Transverse colon (tissue), 4 donors: Measurements from ENCODE around the gene GPD1L. TPM values are rescaled to one million over a fixed set of nuclear protein-coding genes. Genes with fewer than 3 reads are reported as not detected.

Experiments
- DNase-seq: peaks from one replicate; pipeline ENCODE4 v3.0.0-alpha.2; 2019
- H3K27ac ChIP-seq, 4 donors: fragments of 200-600 bp; sonication (generic); 2 replicates each; pipeline ENCODE4 v1.5.1; 2016 to 2018; ENCODE audit warnings: inconsistent platforms in 4 of 4
- H3K27me3 ChIP-seq: fragments of 200-600 bp; sonication (generic); 2 replicates; pipeline ENCODE4 v1.5.1; 2017; ENCODE audit warnings: inconsistent platforms
- H3K36me3 ChIP-seq, 4 donors: fragments of 200-600 bp; sonication (generic); 2 replicates each; pipeline ENCODE4 v1.5.1; 2017 to 2019; ENCODE audit warnings: inconsistent platforms in 4 of 4
- H3K4me1 ChIP-seq, 4 donors: fragments of 200-600 bp; sonication (generic); 2 replicates each; pipeline ENCODE4 v1.5.1; 2017 to 2020; ENCODE audit warnings: inconsistent platforms in 4 of 4
- H3K4me3 ChIP-seq, 4 donors: fragments of 200-600 bp; sonication (generic); 1 replicate in 1 of 4; 2 replicates in 3 of 4; pipeline versions ENCODE4 v1.5.1 to v1.6.1; 2017 to 2019; ENCODE audit warnings: inconsistent platforms in 4 of 4
- H3K9me3 ChIP-seq, 2 donors: fragments of 200-600 bp; sonication (generic); 2 replicates each; pipeline ENCODE4 v1.5.1; 2017 to 2019; ENCODE audit warnings: inconsistent platforms in 2 of 2
- EP300 ChIP-seq: sonication (generic); formaldehyde crosslinking; IDR thresholded peaks from one replicate; pipeline ENCODE4 v1.6.1; 2017; ENCODE audit warnings: antibody characterized with exemption, low read depth
- POLR2A ChIP-seq: fragments of 450-650 bp; IDR thresholded peaks from one replicate; pipeline ENCODE4 v1.6.1; 2016; ENCODE audit warnings: antibody characterized with exemption, mild to moderate bottlenecking, moderate library complexity
- POLR2AphosphoS5 ChIP-seq, 3 donors: sonication (generic); formaldehyde crosslinking; IDR thresholded peaks; one replicate each; pipeline ENCODE4 v1.6.1; 2016; ENCODE audit warnings: antibody characterized with exemption in 3 of 3
- WGBS, 2 donors: methylation state at CpG; one replicate each; pipeline ENCODE4 v1.1.5; 2018; ENCODE audit warnings: low coverage in 1 of 2; 5-methylcytosine and 5-hydroxymethylcytosine counted together
- in situ Hi-C, 4 donors: fragments of 200-750 bp; cut with MboI; loops; one replicate each; pipeline versions ENCODE4 v1.15.0 to v1.15.1; 2017; ENCODE audit warnings: low sequenced_read_pairs in 3 of 4, low pct_ligation_motif_present in 1 of 4, low pct_unique_long_range_greater_than_20kb in 1 of 4
- intact Hi-C: fragments of 100-400 bp; cut with DNase I; formaldehyde crosslinking; loops from one replicate; pipeline ENCODE4 v1.15.1; 2023; ENCODE audit warnings: low total_unique reads
- total RNA-seq, 4 donors: library from RNA; depleted of rRNA; stranded (reverse); fragments of >200 nt; gene quantifications; one replicate each; pipeline ENCODE4 v1.1.0, GENCODE V29; 2016
- TF ChIP-seq, protein P1 (sequence below), 5 experiments: fragments of 200-600 bp in 3 of 5; fragments of 450-650 bp in 2 of 5; sonication (generic) in 3 of 5; IDR thresholded peaks; 1 replicate in 2 of 5; 2 replicates in 3 of 5; pipeline ENCODE4 v1.5.1; 2016 to 2017; ENCODE audit warnings: antibody characterized with exemption in 5 of 5, inconsistent platforms in 3 of 5, mild to moderate bottlenecking in 2 of 5, moderate library complexity in 1 of 5

GPD1L gene
- total RNA-seq, 4 donors from 2014 or later = 35.6 to 107 (median 66.5) TPM

DNA sequence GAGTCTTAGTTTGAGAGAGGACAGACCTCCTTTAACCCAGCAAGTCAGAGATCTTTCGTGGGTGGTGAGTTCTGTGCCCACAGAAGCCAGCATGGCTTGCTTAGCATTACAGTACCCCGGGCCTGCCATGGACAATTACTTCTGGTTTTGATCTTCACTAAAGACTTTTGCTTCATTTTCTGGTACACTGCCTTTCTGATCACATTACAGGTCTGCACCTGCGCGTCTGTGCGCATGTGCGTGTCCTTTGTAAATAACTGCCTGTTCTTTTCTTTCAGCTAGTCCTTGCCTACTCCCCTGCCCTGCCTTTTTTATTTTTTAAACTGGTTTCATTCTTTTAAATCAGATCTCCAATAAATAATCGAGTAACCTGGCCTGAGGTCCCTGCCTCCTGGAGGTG is 74.9 kb downstream of the GPD1L start:
- TF ChIP-seq EP300 (no peak), POLR2AphosphoS5 (IDR thresholded peaks at IDR 0.05) (no peak), POLR2A (no peak)
- TF ChIP-seq, protein P1, sequence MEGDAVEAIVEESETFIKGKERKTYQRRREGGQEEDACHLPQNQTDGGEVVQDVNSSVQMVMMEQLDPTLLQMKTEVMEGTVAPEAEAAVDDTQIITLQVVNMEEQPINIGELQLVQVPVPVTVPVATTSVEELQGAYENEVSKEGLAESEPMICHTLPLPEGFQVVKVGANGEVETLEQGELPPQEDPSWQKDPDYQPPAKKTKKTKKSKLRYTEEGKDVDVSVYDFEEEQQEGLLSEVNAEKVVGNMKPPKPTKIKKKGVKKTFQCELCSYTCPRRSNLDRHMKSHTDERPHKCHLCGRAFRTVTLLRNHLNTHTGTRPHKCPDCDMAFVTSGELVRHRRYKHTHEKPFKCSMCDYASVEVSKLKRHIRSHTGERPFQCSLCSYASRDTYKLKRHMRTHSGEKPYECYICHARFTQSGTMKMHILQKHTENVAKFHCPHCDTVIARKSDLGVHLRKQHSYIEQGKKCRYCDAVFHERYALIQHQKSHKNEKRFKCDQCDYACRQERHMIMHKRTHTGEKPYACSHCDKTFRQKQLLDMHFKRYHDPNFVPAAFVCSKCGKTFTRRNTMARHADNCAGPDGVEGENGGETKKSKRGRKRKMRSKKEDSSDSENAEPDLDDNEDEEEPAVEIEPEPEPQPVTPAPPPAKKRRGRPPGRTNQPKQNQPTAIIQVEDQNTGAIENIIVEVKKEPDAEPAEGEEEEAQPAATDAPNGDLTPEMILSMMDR (IDR thresholded peaks at IDR 0.05) = no peak
- WGBS, 2 donors = 88 to 90% methylated on average over 6 to 7 of the region's 7 CpGs
- intact Hi-C loops (no loop called here), in situ Hi-C loops (loop anchor here in 3 of 4 donors (25.0 kb wide), 3 partner anchors 156 to 481 kb away; no protein-coding TSS in a partner anchor)
- Histone ChIP-seq H3K9me3 (no peaks in the 10 kb centered on the region), H3K27ac (no peak overlapping the region), H3K4me3 (no peak overlapping the region), H3K36me3 (no peaks in the 10 kb centered on the region), H3K27me3 (peaks cover 7% of the 10 kb centered on the region), H3K4me1 (no peaks in the 10 kb centered on the region)
- DNase-seq = no peak

DNA sequence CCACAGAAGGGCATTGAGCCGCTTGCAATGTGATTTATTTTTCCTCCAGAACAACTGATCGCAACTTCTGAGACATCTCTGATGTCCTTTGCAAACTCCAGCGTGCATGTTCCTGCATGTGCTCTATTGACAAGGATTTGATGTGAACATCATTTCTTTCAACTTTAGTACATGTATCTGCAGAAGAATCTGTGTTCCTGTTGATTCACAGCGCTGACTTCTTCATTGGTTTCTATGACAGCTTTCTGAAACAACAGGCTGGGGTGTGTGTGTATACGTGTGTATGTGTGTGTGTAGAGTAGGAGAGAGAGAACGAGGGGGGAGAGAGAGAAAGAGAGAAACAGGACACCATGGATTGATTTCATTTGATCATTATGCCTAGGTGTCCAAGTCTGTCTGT is 75.4 kb downstream of the GPD1L start:
- Histone ChIP-seq H3K9me3 (no peaks in the 10 kb centered on the region), H3K4me3 (no peak overlapping the region), H3K4me1 (no peaks in the 10 kb centered on the region), H3K36me3 (no peaks in the 10 kb centered on the region), H3K27me3 (peaks cover 7% of the 10 kb centered on the region), H3K27ac (no peak overlapping the region)
- TF ChIP-seq EP300 (no peak), POLR2AphosphoS5 (IDR thresholded peaks at IDR 0.05) (no peak), POLR2A (no peak)
- TF ChIP-seq, protein P1 (IDR thresholded peaks at IDR 0.05) = no peak
- in situ Hi-C loops (loop anchor here in 3 of 4 donors (25.0 kb wide), 3 partner anchors 156 to 481 kb away; no protein-coding TSS in a partner anchor), intact Hi-C loops (no loop called here)
- DNase-seq = no peak
- 89% methylated on average over 6 of the region's 6 CpGs; no CpG with 5 or more reads in 1 of the 2 donors for WGBS, 2 donors

DNA sequence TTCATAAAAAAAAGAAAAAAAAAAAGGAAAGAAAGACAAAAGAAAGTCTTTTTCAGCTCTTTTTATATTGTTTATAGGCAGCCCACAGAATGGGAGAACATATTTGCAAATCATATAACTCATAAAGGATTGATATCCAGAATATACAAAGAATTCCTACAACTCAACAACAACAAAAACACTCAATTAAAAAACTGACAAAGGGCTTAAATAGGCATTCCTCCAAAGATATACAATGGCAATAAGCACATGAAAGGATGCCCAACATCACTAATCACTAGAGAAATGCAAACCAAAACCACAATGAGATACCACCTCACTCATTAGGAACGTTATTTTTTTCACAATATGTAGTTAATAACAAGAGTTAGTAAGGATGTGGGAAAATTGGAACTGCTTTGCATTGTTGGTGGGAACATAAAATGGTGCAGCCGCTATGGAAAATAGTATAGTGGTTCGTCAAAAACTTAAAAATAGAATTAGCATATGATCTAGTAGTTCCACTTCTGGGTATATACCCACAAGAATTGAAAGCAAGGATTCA is 77.8 kb downstream of the GPD1L start:
- H3K27ac ChIP-seq = no peak overlapping the region
- in situ Hi-C loops (loop anchor here in 3 of 4 donors (25.0 kb wide), 3 partner anchors 153 to 478 kb away; no protein-coding TSS in a partner anchor), intact Hi-C loops (no loop called here)
- 77 to 79% methylated on average over 3 of the region's 3 CpGs for WGBS, 2 donors
- H3K36me3 ChIP-seq = no peaks in the 10 kb centered on the region
- TF ChIP-seq POLR2A = no peak
- TF ChIP-seq, protein P1 (IDR thresholded peaks at IDR 0.05) = no peak
- no peak for TF ChIP-seq EP300
- TF ChIP-seq POLR2AphosphoS5 (IDR thresholded peaks at IDR 0.05) = no peak
- no peak for DNase-seq
- no peaks in the 10 kb centered on the region for H3K4me1 ChIP-seq
- H3K9me3 ChIP-seq = no peaks in the 10 kb centered on the region
- H3K4me3 ChIP-seq = no peak overlapping the region
- H3K27me3 ChIP-seq = peaks cover 7% of the 10 kb centered on the region

DNA sequence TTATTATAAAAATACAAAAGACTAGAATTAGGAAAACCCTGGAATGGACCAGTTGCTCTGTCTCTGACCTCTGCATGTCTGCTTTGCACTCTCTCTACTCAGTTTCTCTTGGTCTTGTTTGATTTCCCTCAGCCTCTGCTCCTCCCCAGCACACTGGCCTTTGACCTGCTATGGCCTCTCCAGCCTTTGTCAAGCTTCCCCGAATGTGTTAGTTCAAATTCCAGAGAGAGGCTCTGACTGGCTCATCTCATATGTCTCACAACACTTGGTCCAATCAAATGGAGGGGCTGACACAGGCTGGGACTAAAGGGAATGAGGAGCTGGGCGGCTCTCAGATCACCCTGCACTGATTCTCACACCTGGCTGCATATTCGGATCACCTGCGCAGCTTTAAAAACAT is 79.7 kb downstream of the GPD1L start:
- Histone ChIP-seq H3K4me1 (no peaks in the 10 kb centered on the region), H3K9me3 (no peaks in the 10 kb centered on the region), H3K27ac (no peak overlapping the region), H3K27me3 (peaks cover 7% of the 10 kb centered on the region), H3K36me3 (no peaks in the 10 kb centered on the region), H3K4me3 (no peak overlapping the region)
- in situ Hi-C loops = loop anchor here in 3 of 4 donors (25.0 kb wide), 3 partner anchors 151 to 476 kb away; no protein-coding TSS in a partner anchor
- TF ChIP-seq, protein P1 (IDR thresholded peaks at IDR 0.05) = no peak
- TF ChIP-seq POLR2AphosphoS5 (IDR thresholded peaks at IDR 0.05) (no peak), POLR2A (no peak), EP300 (no peak)
- intact Hi-C loops = no loop called here
- WGBS, 2 donors = 77% methylated on average over 4 of the region's 4 CpGs; no CpG with 5 or more reads in 1 of the 2 donors
- DNase-seq = no peak
